ENCODE results near the gene ANKRD13D.

- no peak for TF ChIP-seq CTCF (IDR thresholded peaks at IDR 0.05)
- TF ChIP-seq ZFX (IDR thresholded peaks at IDR 0.05; ENCODE audit: borderline replicate concordance), result no peak
Observed at GRCh38 chr11:67261946-67262681, 27.0 kb upstream of the ANKRD13D start.
